ENCODE data around the gene RIIAD1. TPM values are rescaled to one million over a fixed set of nuclear protein-coding genes. Genes with fewer than 3 reads are reported as not detected.

Gene RIIAD1, protein sequence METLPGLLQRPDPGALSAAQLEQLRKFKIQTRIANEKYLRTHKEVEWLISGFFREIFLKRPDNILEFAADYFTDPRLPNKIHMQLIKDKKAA
- 0.41 TPM in 1 of 5 replicates, not detected in the others for total RNA-seq (2022; extraction: Qiagen RNA extraction)

DNA sequence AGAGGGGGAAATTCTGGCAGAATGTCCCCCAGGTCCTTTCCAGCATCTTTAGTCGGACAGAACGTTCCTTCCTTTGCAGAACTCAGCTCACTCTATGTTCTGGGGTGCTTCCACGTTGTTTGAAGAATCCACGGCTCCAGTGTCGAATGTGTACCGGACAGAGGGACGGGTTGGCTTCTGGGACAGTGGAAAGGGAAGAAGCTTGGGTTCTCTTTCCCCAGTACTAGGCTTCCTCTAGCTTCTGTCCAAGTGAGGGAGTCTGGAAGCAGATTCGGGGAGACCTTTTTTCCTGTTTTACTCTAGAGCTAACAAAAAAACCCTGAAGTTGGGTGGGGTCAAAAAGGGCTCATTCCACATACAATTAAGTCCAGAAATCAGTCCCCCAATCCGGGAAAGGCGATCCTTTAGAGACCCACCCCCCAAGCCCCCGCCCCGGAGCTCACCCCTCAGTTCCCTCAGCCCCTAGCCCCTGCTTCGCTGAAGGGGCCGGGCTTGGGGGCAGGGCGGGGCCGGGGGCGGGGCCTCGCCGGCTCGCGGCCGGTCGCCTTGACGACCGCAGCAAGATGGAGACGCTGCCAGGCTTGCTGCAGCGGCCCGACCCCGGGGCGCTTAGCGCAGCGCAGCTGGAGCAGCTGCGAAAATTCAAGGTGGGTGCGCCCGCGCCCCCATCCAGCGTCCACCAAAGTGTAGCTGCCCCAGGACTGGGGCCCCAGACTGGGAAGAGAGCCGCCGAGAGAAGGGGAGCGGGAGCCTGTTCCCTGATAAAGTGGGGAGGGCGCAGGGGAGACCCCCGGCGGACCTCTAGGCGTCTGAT is at the start of gene RIIAD1:
Gene RIIAD1, plus strand, starts transcription at position 549 of the 814 bp plus-strand sequence. Its CDS starts 15 bp downstream, at position 564.

DNA sequence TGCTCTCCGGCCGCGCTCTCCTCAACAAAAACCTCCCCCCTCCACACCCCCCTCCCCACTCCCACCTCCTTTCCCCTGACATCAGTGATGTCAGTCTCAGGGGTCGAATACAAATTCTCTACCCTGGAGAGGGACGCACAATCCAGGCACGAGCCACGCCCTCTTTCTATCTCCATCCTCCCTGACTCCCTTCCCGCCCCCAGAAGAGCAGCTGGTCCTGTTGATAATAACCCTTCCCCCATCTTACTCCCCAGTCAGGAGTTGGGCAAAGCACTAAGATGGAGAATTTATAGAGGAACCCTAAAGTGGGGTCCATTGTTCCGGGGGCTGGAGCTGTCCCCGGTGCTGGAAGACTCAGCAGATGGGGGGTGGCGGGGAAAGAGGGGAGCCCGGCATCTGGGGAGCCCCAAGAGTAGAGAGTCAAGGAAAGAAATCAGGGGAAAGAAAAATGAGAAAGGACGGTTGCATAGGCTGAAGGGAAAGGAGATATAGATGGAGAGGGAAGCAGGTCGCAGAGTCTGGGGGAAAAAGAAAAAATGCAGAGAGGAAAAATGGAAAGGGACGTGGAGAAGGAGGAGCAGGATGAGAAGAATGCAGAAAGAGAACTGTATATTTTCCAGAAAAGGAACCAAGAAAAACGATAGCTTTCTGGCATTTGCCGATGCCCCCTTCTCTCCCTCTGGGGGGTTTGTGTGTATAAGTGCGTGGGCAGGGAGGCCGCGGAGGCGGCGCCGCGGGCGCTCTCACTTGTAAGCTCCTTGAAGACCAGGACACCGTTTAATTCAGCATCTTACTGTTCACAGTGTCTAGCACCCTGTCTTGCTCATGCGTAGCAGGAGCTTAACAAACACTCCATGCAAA is 4.3 kb upstream of the RIIAD1 start, which contains the start of gene CELF3:
Gene CELF3, minus strand, starts transcription at position 33 of the 861 bp plus-strand sequence. CDS start 783 bp downstream, outside the sequence.

DNA sequence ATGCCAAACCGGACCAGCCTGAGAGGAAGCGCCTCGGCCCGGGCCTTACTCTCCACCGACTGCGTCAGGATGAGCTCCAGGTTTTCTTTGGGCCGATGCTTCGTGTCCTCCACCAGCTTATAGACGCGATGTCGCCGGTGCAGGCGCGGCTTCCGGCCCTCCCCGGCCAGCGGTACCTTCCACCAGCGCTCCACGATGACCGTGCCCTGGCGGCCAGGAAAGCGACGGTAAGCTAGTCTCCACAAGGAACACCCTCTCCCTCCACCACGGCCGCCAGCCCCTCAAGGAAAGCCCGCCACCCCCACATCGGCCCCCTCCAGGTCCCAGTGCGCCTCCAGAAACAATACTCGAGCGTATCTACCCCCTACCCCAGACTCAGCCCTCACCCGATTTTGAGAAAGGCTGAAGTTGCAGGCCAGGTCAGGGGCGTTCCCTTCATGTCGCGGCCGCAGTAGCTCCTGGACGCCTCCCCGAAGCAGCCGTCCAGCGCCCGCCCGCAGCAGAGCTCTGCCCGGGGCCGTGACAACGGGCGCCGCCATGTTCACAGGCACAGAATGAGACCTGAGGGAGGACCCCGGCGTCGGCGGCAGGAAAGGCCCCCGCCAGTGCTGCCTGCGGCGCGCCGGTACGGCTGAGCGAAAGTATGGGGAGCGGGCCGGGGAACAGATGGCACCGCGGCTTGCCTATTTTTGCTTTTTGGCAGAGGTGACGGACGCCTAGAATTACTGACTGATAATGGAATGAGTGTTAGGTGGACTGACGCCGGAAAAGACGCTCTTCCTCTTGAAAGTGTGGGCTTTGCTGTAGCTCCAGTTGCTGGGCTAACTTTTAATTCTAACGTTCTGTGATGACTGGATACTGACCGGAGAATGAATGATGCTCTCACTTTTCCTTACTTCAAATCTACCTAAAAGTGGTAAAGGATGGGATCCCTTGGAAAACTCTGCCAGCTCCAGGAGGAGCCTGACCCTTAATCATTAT is 41.9 kb downstream of the RIIAD1 start, which contains the start of gene MRPL9:
Gene MRPL9, minus strand, starts transcription at position 556 of the 981 bp plus-strand sequence. Its CDS starts 17 bp downstream, at position 539.

Other genes starting within 250 kb of the RIIAD1 start
- 2.0 to 2.4 TPM (median 2.3 TPM) in 5 replicates for gene CGN, start 210.1 kb upstream of the RIIAD1 start, total RNA-seq (2022; extraction: Qiagen RNA extraction)
- 8.0 to 9.1 TPM (median 8.8 TPM) in 5 replicates for gene TUFT1, start 181.2 kb upstream of the RIIAD1 start, total RNA-seq (2022; extraction: Qiagen RNA extraction)
- gene SNX27, start 109.5 kb upstream of the RIIAD1 start, total RNA-seq (2022; extraction: Qiagen RNA extraction) = 7.3 to 13.8 TPM (median 7.8 TPM) in 5 replicates
- gene CELF3, start 4.7 kb upstream of the RIIAD1 start, total RNA-seq (2022; extraction: Qiagen RNA extraction) = not detected in 5 replicates
- 68.3 to 87.8 TPM (median 85.6 TPM) in 5 replicates for gene MRPL9, start 42.0 kb downstream of the RIIAD1 start, total RNA-seq (2022; extraction: Qiagen RNA extraction)
- 5.5 to 7.3 TPM (median 5.8 TPM) in 5 replicates for gene TDRKH, start 69.0 kb downstream of the RIIAD1 start, total RNA-seq (2022; extraction: Qiagen RNA extraction)
- not detected in 5 replicates for gene LINGO4, start 83.9 kb downstream of the RIIAD1 start, total RNA-seq (2022; extraction: Qiagen RNA extraction)
- gene RORC, start 110.3 kb downstream of the RIIAD1 start, total RNA-seq (2022; extraction: Qiagen RNA extraction) = 0.05 to 0.13 TPM (median 0.08 TPM) in 4 of 5 replicates, not detected in the other
- gene C2CD4D, start 118.3 kb downstream of the RIIAD1 start, total RNA-seq (2022; extraction: Qiagen RNA extraction) = not detected in 5 replicates
- gene THEM5, start 132.2 kb downstream of the RIIAD1 start, total RNA-seq (2022; extraction: Qiagen RNA extraction) = not detected in 5 replicates
- gene THEM4, start 188.0 kb downstream of the RIIAD1 start, total RNA-seq (2022; extraction: Qiagen RNA extraction) = 13.0 to 14.7 TPM (median 13.2 TPM) in 5 replicates

All from A549 treated with Hydrocortisone at 1 μM for 4 hours (cell line).